Left lobe of liver (tissue), 2 donors: ENCODE measurements around the gene SUGP1. TPM values are rescaled to one million over a fixed set of nuclear protein-coding genes. Genes with fewer than 3 reads are reported as not detected.
A peak's percentile ranks its signal among the peaks of the same experiment; 100 is the strongest.
"Not testable (repeated sequence)": the region's sequence is repeated elsewhere in the genome, so short reads cannot be mapped to it uniquely, and the experiment has no call there.

Experiments
- ATAC-seq: fragments of 200-7000 bp; cut with Tn5 transposase; one replicate; pipeline ENCODE4 v1.9.1; 2020; ENCODE audit warnings: mild to moderate bottlenecking, moderate library complexity
- DNase-seq: peaks from one replicate; pipeline ENCODE4 v3.0.0-alpha.2; 2020; ENCODE audit warnings: low spot score
- total RNA-seq: library from RNA; stranded (reverse); gene quantifications from one replicate; pipeline ENCODE4 v1.2.1, GENCODE V29; 2021
- donor health status: DM: no; HTN: no; CAD: no; lungs with moderate emphysema.
- donor health status: DM: no; HTN: yes; CAD: no.

The SUGP1 gene
- total RNA-seq, 1 donor from 2014 or later, result 28.6 TPM

- ATAC-seq (no peak), DNase-seq (no peak)
Measured at GRCh38 chr19:19269952-19270694, 50.2 kb downstream of the SUGP1 start.

DNA sequence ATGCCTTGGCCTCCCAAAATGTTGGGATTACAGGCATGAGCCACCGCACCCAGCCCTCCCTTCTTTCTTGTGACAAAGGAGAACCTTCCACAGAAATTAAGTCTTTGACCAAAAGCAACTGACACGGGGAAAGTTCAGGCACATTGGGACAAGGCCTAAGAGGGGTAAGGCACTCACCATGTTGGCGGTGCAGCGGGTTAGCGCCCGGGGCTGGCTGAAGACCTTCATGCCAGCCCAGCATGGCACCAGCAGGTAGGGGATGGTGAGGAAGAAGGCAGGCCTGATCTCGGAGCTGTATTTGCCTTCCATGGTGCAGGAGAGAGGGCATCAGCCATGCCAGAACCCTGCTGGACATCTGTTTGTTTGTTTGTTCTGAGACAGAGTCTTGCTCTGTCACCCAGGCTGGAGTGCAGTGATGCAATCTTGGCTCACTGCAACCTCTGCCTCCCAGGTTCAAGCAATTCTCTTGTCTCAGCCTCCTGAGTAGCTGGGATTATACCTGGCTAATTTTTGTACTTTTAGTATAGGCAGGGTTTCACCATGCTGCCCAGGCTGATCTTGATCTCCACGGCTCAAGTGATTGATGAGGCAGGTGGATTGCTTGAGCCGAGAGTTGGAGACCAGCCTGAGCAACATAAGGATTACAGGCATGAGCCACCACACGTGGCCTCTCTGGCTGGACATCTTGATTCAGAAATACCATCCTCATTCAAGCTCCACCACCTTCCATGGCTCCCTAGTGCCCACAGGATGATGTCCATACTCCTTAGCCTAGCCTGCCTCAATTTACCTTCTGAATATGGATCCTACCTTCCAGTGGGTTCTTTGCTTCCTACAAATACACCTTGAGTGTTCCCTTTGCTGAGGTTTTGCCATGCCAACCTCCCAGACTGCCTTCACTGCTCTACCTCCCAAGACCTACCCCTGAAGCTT lies 51.6 kb downstream of the SUGP1 start:
- peak; percentile 47 for ATAC-seq
- peak; percentile 59 for DNase-seq

DNA sequence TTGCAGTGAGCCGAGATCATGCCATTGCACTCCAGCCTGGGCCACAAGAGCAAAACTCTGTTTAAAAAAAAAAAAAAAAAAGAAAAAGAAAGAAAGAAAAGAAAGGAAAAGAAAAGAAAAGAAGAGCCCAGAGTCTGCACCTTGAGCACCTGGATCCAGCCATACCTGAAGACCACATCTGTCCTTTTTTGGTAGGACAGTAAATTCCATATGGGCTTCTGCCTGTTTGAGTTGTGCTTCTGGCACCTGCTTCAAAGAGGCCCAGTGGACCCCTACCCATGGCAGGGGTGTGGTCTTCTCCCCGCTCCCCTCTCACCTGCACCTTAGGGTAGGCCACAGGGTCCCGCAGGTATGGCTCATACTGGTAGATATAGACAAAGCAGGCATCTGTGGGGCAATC lies 53.0 kb downstream of the SUGP1 start:
- ATAC-seq (no peak), DNase-seq (no peak)

DNA sequence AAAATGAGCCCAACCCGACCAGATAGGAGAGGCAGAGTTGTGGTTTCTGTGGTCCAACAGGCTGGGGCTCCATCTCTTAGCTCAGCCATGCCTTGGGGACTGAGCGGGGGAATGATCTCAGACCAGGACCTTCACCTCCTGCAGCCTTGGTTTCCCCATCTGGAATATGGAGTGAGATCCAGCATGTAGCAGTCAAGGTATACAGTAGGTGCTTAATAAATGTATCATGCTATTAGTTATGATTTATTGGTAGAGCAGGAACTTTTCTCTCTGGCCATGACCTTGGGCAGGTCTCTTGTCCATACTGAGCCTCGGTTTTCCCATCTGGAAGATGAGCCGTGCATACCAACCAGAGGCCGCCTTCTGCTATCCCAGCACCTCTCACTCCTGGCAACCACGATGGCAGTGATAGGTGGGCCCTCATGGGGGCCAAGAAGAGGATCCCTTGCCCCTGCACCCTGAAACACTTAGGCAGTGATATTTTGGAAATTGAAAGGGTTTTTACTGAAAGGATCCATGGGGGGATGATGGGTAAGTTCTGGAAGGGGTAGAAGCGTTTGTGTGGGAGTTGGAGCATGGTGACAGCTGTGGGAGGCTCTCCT lies 56.3 kb downstream of the SUGP1 start:
- ATAC-seq (no peak), DNase-seq (no peak)

DNA sequence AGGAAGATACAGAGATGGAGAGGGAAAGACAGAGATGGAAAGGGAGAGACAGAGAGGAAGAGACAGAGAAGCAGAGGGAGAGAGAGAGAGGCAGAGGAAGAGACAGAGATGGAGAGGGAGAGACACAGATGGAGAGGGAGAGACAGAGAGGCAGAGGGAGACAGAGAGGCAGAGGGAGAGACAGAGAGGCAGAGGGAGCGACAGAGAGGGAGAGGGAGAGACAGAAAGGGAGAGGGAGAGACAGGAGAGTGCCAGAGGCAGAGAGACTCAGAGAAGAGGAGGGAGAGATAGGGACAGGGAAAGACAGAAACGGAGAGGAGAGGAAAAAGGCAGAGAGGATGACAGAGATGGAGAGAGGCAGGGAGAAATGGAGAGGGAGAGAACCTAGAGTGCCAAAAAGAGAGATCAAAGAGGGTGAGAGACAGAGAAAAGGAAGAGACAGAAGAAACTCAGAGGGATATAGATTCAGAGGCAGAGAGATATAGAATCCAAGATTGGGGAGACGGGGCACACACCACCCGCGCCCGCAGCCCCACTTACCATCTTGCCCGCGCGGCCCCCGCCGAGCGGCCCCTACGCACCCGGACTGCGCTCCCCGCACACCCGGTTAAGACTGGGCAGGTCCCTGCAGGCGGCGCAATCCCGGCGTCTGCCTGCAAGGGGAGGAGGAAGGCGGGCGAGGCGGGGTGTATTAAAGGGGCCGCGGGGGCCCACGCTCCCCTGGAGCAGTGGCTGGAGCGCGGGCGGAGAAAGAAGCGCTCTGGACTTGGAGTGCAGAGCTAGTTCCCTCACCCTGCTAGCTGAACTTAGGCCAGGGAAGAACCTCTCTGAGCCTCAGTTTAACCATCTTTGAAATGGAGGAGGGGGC lies 57.9 kb downstream of the SUGP1 start:
- DNase-seq (no peak), ATAC-seq (no peak)

GRCh38 chr19:19261350-19262189 lies 58.7 kb downstream of the SUGP1 start:
- ATAC-seq (no peak), DNase-seq (no peak)

GRCh38 chr19:19260417-19261214 lies 59.7 kb downstream of the SUGP1 start:
- ATAC-seq, result no peak
- no peak for DNase-seq

GRCh38 chr19:19259741-19260140 lies 60.6 kb downstream of the SUGP1 start:
- DNase-seq (no peak), ATAC-seq (peak; percentile 32)

GRCh38 chr19:19258589-19259338 lies 61.5 kb downstream of the SUGP1 start:
- DNase-seq (no peak), ATAC-seq (no peak)

DNA sequence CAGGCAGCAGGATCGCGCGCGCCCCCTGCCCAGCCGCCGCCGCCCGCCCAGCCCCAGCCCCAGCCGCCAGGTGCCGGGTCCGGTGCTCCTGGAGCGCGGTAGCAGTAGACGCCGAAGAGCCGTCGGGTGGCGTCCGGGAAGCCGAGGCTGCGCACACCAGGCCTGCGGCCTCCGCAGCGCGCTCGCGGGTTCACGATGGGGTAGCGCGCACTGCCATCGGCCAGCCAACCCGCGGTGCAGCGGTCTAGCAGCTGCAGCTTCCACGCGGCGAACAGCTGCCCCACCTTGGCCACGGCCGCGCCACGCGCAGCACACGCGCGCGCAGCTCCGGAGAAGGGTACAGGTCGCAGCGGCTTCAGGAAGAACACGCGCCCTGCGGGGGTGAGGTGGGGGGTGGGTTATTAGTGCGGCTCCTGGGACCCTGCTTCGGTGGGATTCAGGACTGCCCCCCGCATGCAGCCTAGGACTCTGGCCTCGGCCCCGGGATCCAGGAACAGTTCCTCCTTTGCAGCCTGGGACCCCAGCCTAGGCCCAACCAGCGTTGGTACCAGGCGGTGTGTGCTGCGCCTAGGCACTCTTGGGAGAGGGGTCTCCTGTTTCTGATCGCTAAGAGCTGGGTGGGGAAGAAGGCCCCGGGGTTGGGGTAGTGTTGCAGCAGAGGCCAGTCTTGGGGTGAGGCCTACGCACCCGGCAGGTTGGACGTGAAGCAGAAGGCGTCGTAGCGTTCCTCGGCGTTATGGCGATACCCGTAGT lies 62.3 kb downstream of the SUGP1 start:
- DNase-seq (no peak), ATAC-seq (no peak)

- DNase-seq, result no peak
- peak; percentile 51 for ATAC-seq
Measured at GRCh38 chr19:19257137-19257536, 63.2 kb downstream of the SUGP1 start.

GRCh38 chr19:19256072-19256969 lies 64.0 kb downstream of the SUGP1 start:
- DNase-seq, result no peak
- peak; percentile 47 for ATAC-seq

DNA sequence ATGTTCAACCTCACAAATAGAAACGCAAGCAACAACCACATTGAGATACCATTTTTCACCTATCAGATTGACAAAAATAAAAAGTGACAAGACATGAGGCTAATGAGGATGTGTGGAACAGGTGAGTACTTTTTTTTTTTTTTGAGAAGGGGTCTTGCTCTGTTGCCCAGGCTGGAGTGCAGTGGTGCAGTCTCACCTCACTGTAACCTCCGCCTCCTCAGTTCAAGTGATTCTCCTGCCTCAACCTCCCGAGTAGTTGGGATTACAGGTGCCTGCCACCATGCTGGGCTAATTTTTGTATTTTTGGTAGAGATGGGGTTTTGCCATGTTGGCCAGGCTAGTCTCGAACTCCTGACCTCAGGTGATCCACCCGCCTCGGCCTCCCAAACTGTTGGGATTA lies 66.9 kb downstream of the SUGP1 start:
- ATAC-seq, DNase-seq: not testable (repeated sequence)

DNA sequence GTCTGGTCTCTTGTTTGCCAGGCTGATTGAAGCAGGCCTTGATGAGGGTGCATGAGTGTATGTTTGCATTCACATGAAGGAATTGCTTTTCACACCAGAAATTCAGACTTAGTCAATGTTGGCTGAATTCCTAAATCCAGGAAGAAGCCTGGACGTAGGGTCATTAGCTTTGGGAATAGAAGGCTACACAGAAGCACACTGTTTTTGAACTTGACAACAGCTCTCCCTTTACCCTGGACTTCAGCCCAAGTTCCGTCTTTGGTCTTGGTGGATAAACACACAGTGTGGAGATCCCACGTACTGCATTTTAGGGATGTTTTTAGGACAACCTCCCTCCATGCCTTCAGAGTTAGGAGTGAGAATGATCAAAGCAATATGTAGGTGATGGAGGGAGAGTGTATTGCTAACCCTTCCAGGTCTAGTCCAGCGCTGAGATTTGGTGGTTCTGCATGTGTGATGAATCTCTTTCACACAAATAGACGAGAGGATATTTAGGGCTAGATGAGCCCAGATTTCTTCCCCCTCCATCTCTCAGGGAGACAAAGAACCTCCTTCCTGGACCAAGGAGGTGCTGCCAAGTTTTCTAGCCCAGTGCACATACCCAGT lies 70.0 kb downstream of the SUGP1 start:
- ATAC-seq (no peak), DNase-seq (no peak)

- ATAC-seq, result no peak
- DNase-seq, result no peak
Measured at GRCh38 chr19:19240476-19240875, 79.8 kb downstream of the SUGP1 start.

DNA sequence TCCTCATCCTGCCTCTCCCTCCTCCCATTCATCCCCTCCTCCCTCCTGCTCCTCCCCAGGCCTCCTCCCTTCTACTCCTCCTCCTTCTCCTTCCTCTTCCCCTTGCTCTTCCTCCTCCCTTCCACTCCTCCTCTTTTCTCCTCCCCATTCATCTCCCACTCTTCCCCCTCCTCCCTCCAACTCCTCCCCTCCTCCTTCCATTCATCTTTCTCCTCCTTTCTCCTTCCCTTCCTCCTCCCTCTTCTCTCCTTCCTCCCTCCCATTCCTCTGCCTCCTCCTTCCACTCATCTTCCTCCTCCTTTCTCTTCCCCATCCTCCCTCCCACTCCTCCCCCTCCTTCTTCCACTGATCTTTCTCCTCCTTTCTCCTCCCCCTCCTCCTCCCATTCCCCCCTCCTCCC lies 80.6 kb downstream of the SUGP1 start:
- no peak for ATAC-seq
- DNase-seq, result no peak
